Keratinocyte (primary cell): ENCODE data around the gene MYT1. TPM values are rescaled to one million over a fixed set of nuclear protein-coding genes. Genes with fewer than 3 reads are reported as not detected.

ENCODE experiments used
- DNase-seq: peaks from one replicate; pipeline ENCODE4 v3.0.0-alpha.2; 2011; ENCODE audit warnings: low read depth, missing footprints, low spot score
- FAIRE-seq: peaks from 2 replicates; lab custom pipeline; 2011; peaks lifted over from hg19 to GRCh38; lab: Jason Lieb, UNC
- H2AFZ ChIP-seq: 2 replicates; pipeline ENCODE4 v1.6.0; 2012; ENCODE audit warnings: low read length, control low read depth, inconsistent platforms; ENCODE audit not compliant: control insufficient read depth
- H3K27ac ChIP-seq: 2 replicates; pipeline ENCODE4 v1.5.1; 2011; ENCODE audit warnings: low read length; ENCODE audit not compliant: control insufficient read depth, insufficient read depth
- H3K27me3 ChIP-seq: 3 replicates; pipeline ENCODE4 v1.6.0; 2011; ENCODE audit warnings: low read length; ENCODE audit not compliant: control insufficient read depth, insufficient read depth; ENCODE audit errors: extremely low read depth
- H3K36me3 ChIP-seq, 2 experiments: 2 replicates in 1 of 2; 3 replicates in 1 of 2; pipeline ENCODE4 v1.5.1; 2011; ENCODE audit warnings: low read length in 2 of 2, mild to moderate bottlenecking in 1 of 2; ENCODE audit not compliant: control insufficient read depth in 2 of 2, insufficient read depth in 2 of 2; ENCODE audit errors: extremely low read depth in 1 of 2
- H3K4me1 ChIP-seq: 3 replicates; pipeline ENCODE4 v1.5.1; 2011; ENCODE audit warnings: low read length; ENCODE audit not compliant: control insufficient read depth, insufficient read depth; ENCODE audit errors: extremely low read depth
- H3K4me2 ChIP-seq: 3 replicates; pipeline ENCODE4 v1.6.0; 2011; ENCODE audit warnings: low read depth, low read length; ENCODE audit not compliant: control insufficient read depth, insufficient read depth; ENCODE audit errors: extremely low read depth
- H3K4me3 ChIP-seq, 3 experiments: fragments of 200-600 bp in 1 of 3; sonication (generic) in 1 of 3; 2 replicates in 2 of 3; 3 replicates in 1 of 3; pipeline ENCODE4 v1.5.1; 2011 to 2016; ENCODE audit warnings: low read length in 3 of 3, mild to moderate bottlenecking in 3 of 3, control low read depth in 2 of 3, inconsistent platforms in 1 of 3, low read depth in 1 of 3, mixed read lengths in 1 of 3, mixed run types in 1 of 3, moderate library complexity in 1 of 3; ENCODE audit not compliant: control insufficient read depth in 2 of 3, insufficient read depth in 2 of 3; ENCODE audit errors: extremely low read depth in 1 of 3
- H3K79me2 ChIP-seq: 2 replicates; pipeline ENCODE4 v1.6.0; 2012; ENCODE audit warnings: low read length; ENCODE audit not compliant: control insufficient read depth, insufficient read depth
- H3K9ac ChIP-seq: 3 replicates; pipeline ENCODE4 v1.6.0; 2011; ENCODE audit warnings: low read length; ENCODE audit not compliant: control insufficient read depth, insufficient read depth; ENCODE audit errors: extremely low read depth
- H3K9me1 ChIP-seq: 3 replicates; pipeline ENCODE4 v1.6.0; 2011; ENCODE audit warnings: low read length; ENCODE audit not compliant: control insufficient read depth, insufficient read depth; ENCODE audit errors: extremely low read depth
- H3K9me3 ChIP-seq: 2 replicates; pipeline ENCODE4 v1.5.1; 2012; ENCODE audit warnings: low read depth, low read length; ENCODE audit not compliant: control insufficient read depth
- H4K20me1 ChIP-seq: 3 replicates; pipeline ENCODE4 v1.6.0; 2011; ENCODE audit warnings: low read length; ENCODE audit not compliant: control insufficient read depth, insufficient read depth; ENCODE audit errors: extremely low read depth
- CTCF ChIP-seq, 3 experiments: IDR thresholded peaks in 1 of 3; conservative IDR thresholded peaks in 1 of 3; optimal IDR thresholded peaks in 1 of 3; 2 replicates in 2 of 3; 3 replicates in 1 of 3; pipeline versions ENCODE3 to v1.5.1; 2011; ENCODE audit warnings: low read length in 3 of 3, mild to moderate bottlenecking in 3 of 3, moderate library complexity in 2 of 3, control low read depth in 1 of 3, inconsistent platforms in 1 of 3; ENCODE audit not compliant: insufficient read depth in 2 of 3; ENCODE audit errors: extremely low read depth in 1 of 3
- EZH2 ChIP-seq: IDR thresholded peaks from one replicate; pipeline ENCODE4 v1.6.1; 2012; ENCODE audit warnings: inconsistent platforms, mild to moderate bottlenecking, low read length, moderate library complexity
- dilution Hi-C: fragments of 300-500 bp; cut with MboI; formaldehyde crosslinking; loops from one replicate; pipeline ENCODE4 v1.7.0; 2020; ENCODE audit warnings: low sequenced_read_pairs; ENCODE audit not compliant: extremely low pct_ligation_motif_present
- polyA plus RNA-seq, 5 experiments: library from polyadenylated mRNA; depleted of rRNA in 3 of 5; stranded (reverse) in 3 of 5; stranded (forward) in 1 of 5; unstranded in 1 of 5; fragments of >200 nt; gene quantifications; 1 replicate in 1 of 5; 2 replicates in 3 of 5; 3 replicates in 1 of 5; pipeline versions ENCODE4 v1.2.1 to v1.2.3, GENCODE V29; 2011 to 2012; ENCODE audit warnings: missing spikeins in 2 of 5, low read depth in 1 of 5, low replicate concordance in 1 of 5

Gene MYT1
- polyA plus RNA-seq, 1 donor (not counting 4 experiments of a cell fraction or from before 2014, with no cell fraction given), result not detected

DNA sequence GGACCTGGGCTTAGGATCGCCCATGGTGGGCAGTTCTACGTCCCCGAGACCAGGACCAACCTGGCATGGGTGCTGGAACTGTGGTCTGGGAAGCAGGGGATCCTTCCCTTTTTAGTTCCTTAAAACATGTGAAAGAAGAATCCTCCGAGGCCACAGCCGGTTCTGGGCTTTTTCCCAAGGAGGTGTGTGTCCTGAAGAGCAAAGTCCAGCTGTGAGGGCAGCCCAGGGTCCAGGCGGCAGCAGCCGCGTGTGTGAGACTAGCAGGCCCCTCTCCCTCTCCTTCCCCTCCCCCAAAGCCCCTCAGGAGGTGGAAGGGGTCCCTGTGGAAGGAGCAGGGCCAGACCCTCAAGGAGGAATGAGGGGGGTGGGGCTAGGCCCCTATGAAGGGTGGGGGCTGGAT, 56.2 kb downstream of the MYT1 start:
- Histone ChIP-seq H3K9me1 (no peaks in the 10 kb centered on the region), H2AFZ (no peak overlapping the region), H3K9me3 (no peaks in the 10 kb centered on the region), H4K20me1 (no peaks in the 10 kb centered on the region), H3K36me3 (no peaks in the 10 kb centered on the region), H3K27ac (no peak overlapping the region), H3K9ac (no peak overlapping the region), H3K79me2 (no peaks in the 10 kb centered on the region), H3K27me3 (peaks cover 15% of the 10 kb centered on the region), H3K4me1 (peaks cover 47% of the 10 kb centered on the region), H3K4me3 (no peak overlapping the region), H3K4me2 (no peak overlapping the region)
- FAIRE-seq (no peak), DNase-seq (no peak)
- dilution Hi-C loops, result no loop called here
- TF ChIP-seq EZH2 (no peak), CTCF (optimal IDR thresholded peaks at IDR 0.05 in 1 of 3, IDR thresholded peaks at IDR 0.05 in 1 of 3, conservative IDR thresholded peaks at IDR 0.05 in 1 of 3; ENCODE audit: extremely low read depth in 1 of 3, insufficient read depth in 2 of 3, low read length in 3 of 3) (no peak)

GRCh38 chr20:64220891-64221527, 56.8 kb downstream of the MYT1 start:
- H3K9me3 ChIP-seq, result no peaks in the 10 kb centered on the region
- DNase-seq, result no peak
- H3K79me2 ChIP-seq, result no peaks in the 10 kb centered on the region
- no peak overlapping the region for H2AFZ ChIP-seq
- no peak overlapping the region for H3K9ac ChIP-seq
- no peaks in the 10 kb centered on the region for H3K9me1 ChIP-seq
- H3K4me3 ChIP-seq, result no peak overlapping the region
- dilution Hi-C loops, result no loop called here
- H3K27me3 ChIP-seq, result peaks cover 15% of the 10 kb centered on the region
- FAIRE-seq, result no peak
- H4K20me1 ChIP-seq, result no peaks in the 10 kb centered on the region
- H3K27ac ChIP-seq, result no peak overlapping the region
- H3K36me3 ChIP-seq, result no peaks in the 10 kb centered on the region
- TF ChIP-seq CTCF (optimal IDR thresholded peaks at IDR 0.05 in 1 of 3, IDR thresholded peaks at IDR 0.05 in 1 of 3, conservative IDR thresholded peaks at IDR 0.05 in 1 of 3; ENCODE audit: extremely low read depth in 1 of 3, insufficient read depth in 2 of 3, low read length in 3 of 3) (no peak), EZH2 (no peak)
- H3K4me1 ChIP-seq, result peaks cover 47% of the 10 kb centered on the region
- no peak overlapping the region for H3K4me2 ChIP-seq
